Measurements from ENCODE around the gene CASP5.

DNA sequence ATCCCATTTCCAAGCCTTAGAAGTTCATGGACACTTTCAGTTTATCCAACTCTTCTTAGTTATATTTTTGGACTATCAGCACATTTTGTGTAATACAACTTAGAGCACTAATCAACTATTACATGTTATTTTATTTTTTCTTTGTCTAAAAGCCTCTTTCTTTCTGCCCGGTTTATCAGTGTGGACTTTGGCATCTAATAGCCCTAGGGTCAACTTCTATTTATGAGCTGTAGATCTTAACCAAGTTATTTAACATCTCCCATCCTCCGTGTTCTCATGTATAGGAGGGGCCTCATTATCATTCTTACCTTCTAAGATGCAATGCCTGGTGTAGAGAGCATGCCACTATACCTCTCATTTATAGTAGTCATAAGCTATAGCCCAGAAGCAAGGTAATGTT, 17.7 kb upstream of the CASP5 start:
- TF ChIP-seq, protein P1, sequence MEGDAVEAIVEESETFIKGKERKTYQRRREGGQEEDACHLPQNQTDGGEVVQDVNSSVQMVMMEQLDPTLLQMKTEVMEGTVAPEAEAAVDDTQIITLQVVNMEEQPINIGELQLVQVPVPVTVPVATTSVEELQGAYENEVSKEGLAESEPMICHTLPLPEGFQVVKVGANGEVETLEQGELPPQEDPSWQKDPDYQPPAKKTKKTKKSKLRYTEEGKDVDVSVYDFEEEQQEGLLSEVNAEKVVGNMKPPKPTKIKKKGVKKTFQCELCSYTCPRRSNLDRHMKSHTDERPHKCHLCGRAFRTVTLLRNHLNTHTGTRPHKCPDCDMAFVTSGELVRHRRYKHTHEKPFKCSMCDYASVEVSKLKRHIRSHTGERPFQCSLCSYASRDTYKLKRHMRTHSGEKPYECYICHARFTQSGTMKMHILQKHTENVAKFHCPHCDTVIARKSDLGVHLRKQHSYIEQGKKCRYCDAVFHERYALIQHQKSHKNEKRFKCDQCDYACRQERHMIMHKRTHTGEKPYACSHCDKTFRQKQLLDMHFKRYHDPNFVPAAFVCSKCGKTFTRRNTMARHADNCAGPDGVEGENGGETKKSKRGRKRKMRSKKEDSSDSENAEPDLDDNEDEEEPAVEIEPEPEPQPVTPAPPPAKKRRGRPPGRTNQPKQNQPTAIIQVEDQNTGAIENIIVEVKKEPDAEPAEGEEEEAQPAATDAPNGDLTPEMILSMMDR (IDR thresholded peaks at IDR 0.05): no peak
- no peak for TF ChIP-seq EP300 (IDR thresholded peaks at IDR 0.05)

All from tibial nerve (tissue), 4 donors.